ENCODE results near the gene BLACAT1. TPM values are rescaled to one million over a fixed set of nuclear protein-coding genes. Genes with fewer than 3 reads are reported as not detected.

Gene BLACAT1
- total RNA-seq, 4 donors from 2014 or later: 0.29 to 2.3 (median 0.99) TPM

DNA sequence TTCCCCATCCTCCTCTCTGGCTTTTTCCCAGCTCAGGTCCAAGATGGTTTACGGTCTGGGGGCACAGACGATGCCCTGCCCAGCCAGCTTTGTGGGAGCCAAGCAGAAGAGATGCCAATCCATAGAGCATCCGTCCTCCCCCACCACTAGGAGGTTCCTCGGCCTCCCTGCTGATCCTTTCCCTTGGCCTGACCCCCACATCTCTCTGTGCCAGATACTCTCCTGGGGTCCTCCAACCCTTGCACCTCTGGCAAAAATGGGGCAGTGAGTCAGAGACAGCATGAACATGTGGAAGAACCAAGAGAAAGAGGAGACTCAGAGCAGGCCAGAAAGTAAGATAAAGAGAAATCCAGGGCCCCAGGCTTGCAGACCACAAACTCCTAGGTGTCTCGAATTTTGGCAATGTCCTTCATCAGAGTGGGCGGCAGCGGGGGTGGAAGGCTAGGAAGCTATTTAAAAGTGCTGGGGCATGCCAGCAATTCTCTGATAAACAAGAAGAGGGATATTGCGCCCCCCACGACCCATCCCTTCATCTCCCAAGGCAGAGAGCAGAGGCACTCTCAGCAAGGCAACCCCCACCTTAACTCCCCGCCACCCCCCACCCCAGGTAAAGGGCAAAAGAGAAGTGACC is 11.4 kb downstream of the BLACAT1 start:
- WGBS, 2 donors: 20 to 44% methylated on average over 8 to 10 of the region's 10 CpGs
- peak overlapping the region in 3 of 4 donors; percentile 12 to 46 (median 20) for H3K4me3 ChIP-seq
- H3K36me3 ChIP-seq: no peaks in the 10 kb centered on the region
- peaks cover 30 to 86% (median 44%) of the 10 kb centered on the region in 3 donors for H3K4me1 ChIP-seq
- TF ChIP-seq, protein P1, sequence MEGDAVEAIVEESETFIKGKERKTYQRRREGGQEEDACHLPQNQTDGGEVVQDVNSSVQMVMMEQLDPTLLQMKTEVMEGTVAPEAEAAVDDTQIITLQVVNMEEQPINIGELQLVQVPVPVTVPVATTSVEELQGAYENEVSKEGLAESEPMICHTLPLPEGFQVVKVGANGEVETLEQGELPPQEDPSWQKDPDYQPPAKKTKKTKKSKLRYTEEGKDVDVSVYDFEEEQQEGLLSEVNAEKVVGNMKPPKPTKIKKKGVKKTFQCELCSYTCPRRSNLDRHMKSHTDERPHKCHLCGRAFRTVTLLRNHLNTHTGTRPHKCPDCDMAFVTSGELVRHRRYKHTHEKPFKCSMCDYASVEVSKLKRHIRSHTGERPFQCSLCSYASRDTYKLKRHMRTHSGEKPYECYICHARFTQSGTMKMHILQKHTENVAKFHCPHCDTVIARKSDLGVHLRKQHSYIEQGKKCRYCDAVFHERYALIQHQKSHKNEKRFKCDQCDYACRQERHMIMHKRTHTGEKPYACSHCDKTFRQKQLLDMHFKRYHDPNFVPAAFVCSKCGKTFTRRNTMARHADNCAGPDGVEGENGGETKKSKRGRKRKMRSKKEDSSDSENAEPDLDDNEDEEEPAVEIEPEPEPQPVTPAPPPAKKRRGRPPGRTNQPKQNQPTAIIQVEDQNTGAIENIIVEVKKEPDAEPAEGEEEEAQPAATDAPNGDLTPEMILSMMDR (IDR thresholded peaks at IDR 0.05): no peak
- no peak for TF ChIP-seq POLR2A (IDR thresholded peaks at IDR 0.05)
- intact Hi-C loops (cut with DNase I): no loop called here
- peaks cover 0 to 11% (median 0%) of the 10 kb centered on the region in 4 donors for H3K27me3 ChIP-seq
- no peak for DNase-seq
- peak overlapping the region in 3 of 4 donors; percentile 16 to 46 (median 32) for H3K27ac ChIP-seq
- H3K9me3 ChIP-seq: no peaks in the 10 kb centered on the region

DNA sequence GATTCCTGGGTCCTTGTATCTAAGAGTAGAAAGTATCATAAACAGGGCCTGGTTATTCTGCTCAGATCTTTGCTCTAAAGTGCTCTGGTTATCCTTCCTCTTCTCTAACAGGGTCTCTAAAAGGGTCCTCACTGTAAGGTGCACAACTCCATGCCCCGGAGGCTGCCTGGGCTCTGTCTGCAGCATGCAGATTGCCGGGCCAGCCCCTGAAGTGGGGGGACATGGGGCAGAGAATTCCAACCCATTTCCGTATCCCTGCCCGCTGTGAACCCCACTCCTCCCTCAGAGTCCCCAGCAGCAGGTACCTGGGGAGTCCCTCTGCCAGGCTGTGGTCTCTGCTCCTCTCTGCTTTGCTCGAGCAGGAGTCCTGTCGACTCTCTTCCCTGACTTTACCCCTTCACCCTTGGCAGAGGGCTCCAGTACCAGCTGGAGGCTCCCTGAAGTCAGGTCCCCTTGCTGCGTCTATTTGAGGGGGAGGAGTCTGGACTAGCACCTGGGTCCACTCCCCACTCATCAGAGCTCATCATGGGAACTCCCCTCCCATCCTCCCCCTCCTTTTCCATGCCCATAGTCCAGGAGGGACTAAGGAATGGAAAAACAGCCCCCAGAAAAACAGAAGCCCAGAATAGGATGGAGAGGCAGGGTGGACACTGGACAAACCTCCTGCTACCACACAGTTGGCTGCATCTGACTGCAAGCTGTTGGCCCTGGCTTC is 12.1 kb downstream of the BLACAT1 start:
- Histone ChIP-seq H3K36me3 (no peaks in the 10 kb centered on the region), H3K27ac (no peak overlapping the region), H3K9me3 (no peaks in the 10 kb centered on the region), H3K4me3 (no peak overlapping the region), H3K4me1 (peaks cover 30 to 86% (median 44%) of the 10 kb centered on the region in 3 donors), H3K27me3 (peaks cover 0 to 5% (median 0%) of the 10 kb centered on the region in 4 donors)
- TF ChIP-seq, protein P1 (IDR thresholded peaks at IDR 0.05): no peak
- TF ChIP-seq POLR2A (IDR thresholded peaks at IDR 0.05): no peak
- 83% methylated on average over 2 to 7 of the region's 7 CpGs for WGBS, 2 donors
- intact Hi-C loops (cut with DNase I): no loop called here
- no peak for DNase-seq

DNA sequence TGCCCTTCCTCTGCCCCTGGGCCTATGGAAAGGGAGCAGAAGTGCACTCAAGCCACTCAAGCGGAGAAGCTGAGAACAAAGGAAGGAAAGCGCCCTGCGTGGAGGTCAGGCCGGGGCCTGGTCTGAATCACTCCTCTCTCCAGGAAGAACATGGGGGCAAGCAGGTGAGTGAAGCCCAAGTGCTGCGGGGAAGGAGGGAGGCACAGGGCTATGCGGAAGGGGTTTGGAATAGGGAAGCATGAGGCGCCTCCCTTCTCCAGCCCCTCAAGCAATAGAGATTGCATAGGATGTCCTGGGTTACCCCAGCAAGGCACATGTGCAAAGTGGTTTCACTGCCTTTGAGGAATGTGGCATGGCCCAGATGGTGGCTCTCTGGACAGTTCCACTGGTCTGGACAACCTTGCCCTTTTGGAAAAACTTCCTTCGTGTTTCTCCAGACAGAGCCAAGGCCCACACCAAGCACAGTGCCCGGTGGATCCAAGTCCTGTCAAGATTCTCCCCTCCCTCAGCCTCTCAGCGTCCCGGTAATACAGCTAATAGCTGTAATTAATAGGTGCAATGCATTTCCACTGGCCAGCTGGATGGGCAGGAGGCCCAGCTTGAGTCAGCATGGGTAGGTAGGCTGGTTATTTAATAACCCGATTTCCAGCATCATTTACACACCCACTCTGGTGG is 13.7 kb downstream of the BLACAT1 start:
- no peak overlapping the region for H3K4me3 ChIP-seq
- peaks cover 25 to 77% (median 29%) of the 10 kb centered on the region in 3 donors for H3K4me1 ChIP-seq
- WGBS, 2 donors: 67 to 75% methylated on average over 9 to 10 of the region's 12 CpGs
- no peak for TF ChIP-seq POLR2A (IDR thresholded peaks at IDR 0.05)
- TF ChIP-seq, protein P1 (IDR thresholded peaks at IDR 0.05): no peak
- no peaks in the 10 kb centered on the region for H3K36me3 ChIP-seq
- H3K27ac ChIP-seq: peak overlapping the region in 1 of 4 donors; percentile 62
- intact Hi-C loops (cut with DNase I): no loop called here
- H3K9me3 ChIP-seq: no peaks in the 10 kb centered on the region
- DNase-seq: no peak
- H3K27me3 ChIP-seq: no peaks in the 10 kb centered on the region

DNA sequence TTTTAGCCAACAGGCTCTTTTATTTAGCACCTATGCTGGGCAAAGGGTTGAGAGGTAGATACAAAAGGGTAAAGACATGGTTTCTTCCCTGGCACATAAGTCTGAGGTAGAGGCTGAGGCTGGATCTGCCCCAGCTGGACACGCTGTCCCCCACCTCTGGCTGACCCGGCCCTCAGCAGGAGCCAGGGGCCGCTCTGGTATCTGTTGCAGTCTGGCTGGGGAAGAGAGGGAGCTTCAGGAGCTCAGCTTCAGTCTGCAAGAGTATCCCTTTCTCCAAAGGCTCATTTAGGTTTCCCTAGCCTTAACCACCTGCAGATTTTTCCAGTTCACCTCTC is 14.2 kb downstream of the BLACAT1 start:
- Histone ChIP-seq H3K36me3 (no peaks in the 10 kb centered on the region), H3K4me3 (no peak overlapping the region), H3K4me1 (peaks cover 24 to 72% (median 25%) of the 10 kb centered on the region in 3 donors), H3K9me3 (no peaks in the 10 kb centered on the region), H3K27ac (peak overlapping the region; percentile 10 to 62 (median 47)), H3K27me3 (peaks cover 0 to 4% (median 0%) of the 10 kb centered on the region in 4 donors)
- intact Hi-C loops (cut with DNase I): no loop called here
- TF ChIP-seq POLR2A (IDR thresholded peaks at IDR 0.05): no peak
- TF ChIP-seq, protein P1 (IDR thresholded peaks at IDR 0.05): no peak
- 86% methylated on average over 3 of the region's 3 CpGs; no CpG with 5 or more reads in 1 of the 2 donors for WGBS, 2 donors
- no peak for DNase-seq

DNA sequence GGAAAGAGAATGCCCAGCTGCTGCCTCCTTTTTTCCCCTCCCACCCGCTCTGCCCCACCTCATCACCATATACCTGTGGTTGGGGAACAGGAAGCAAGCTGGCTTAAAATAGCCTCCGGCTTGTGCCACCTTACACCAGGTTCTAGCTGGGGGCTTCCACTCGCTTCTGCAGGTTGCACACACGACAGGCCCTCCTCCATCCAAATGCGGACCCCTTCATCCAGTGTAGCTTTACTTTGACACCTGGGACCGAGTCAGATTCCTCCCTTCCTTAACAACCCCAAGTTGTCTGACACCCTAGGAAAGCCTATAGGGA is 14.6 kb downstream of the BLACAT1 start:
- intact Hi-C loops (cut with DNase I): no loop called here
- Histone ChIP-seq H3K4me1 (peaks cover 24 to 68% (median 25%) of the 10 kb centered on the region in 3 donors), H3K9me3 (no peaks in the 10 kb centered on the region), H3K27me3 (peaks cover 0 to 8% (median 0%) of the 10 kb centered on the region in 4 donors), H3K36me3 (no peaks in the 10 kb centered on the region), H3K27ac (peak overlapping the region; percentile 10 to 62 (median 47)), H3K4me3 (no peak overlapping the region)
- no peak for DNase-seq
- TF ChIP-seq POLR2A (IDR thresholded peaks at IDR 0.05): no peak
- TF ChIP-seq, protein P1 (IDR thresholded peaks at IDR 0.05): no peak
- WGBS, 2 donors: 32 to 42% methylated on average over 4 to 5 of the region's 6 CpGs
